Nephron progenitor cell (in vitro differentiated cells): ENCODE measurements around the gene SOAT1.

ENCODE experiments used
- DNase-seq: peaks from one replicate; pipeline ENCODE4 v3.0.0; 2021
- H3K27ac Mint-ChIP-seq: 2 replicates; pipeline ENCODE4 v1.8.0; 2021; ENCODE audit warnings: mild to moderate bottlenecking, moderate library complexity, mixed read lengths
- H3K27me3 Mint-ChIP-seq: 2 replicates; pipeline ENCODE4 v1.8.0; 2021; ENCODE audit warnings: mild to moderate bottlenecking, low read depth, mixed read lengths; ENCODE audit not compliant: poor library complexity
- H3K36me3 Mint-ChIP-seq: 2 replicates; pipeline ENCODE4 v1.8.0; 2021; ENCODE audit warnings: low read depth, mixed read lengths
- H3K4me1 Mint-ChIP-seq: 2 replicates; pipeline ENCODE4 v1.8.0; 2021; ENCODE audit warnings: mixed read lengths
- H3K4me3 Mint-ChIP-seq: 2 replicates; pipeline ENCODE4 v1.8.0; 2021; ENCODE audit warnings: mild to moderate bottlenecking, moderate library complexity, mixed read lengths
- H3K9me3 Mint-ChIP-seq: 2 replicates; pipeline ENCODE4 v1.8.0; 2021; ENCODE audit warnings: mild to moderate bottlenecking, moderate library complexity, mixed read lengths
- CTCF ChIP-seq: fragments of 200-600 bp; sonication (generic); IDR thresholded peaks from 2 replicates; pipeline ENCODE4 v1.5.0; 2021; ENCODE audit warnings: antibody characterized with exemption

The SOAT1 gene

GRCh38 chr1:179298952-179299351, 5.4 kb downstream of the SOAT1 start:
- DNase-seq, result no peak
- H3K36me3 Mint-ChIP-seq, result peaks cover 62% of the 10 kb centered on the region
- no peak overlapping the region for H3K4me3 Mint-ChIP-seq
- no peak for TF ChIP-seq CTCF
- no peaks in the 10 kb centered on the region for H3K9me3 Mint-ChIP-seq
- H3K4me1 Mint-ChIP-seq, result peaks cover 28% of the 10 kb centered on the region
- no peak overlapping the region for H3K27ac Mint-ChIP-seq
- peaks cover 7% of the 10 kb centered on the region for H3K27me3 Mint-ChIP-seq

GRCh38 chr1:179300112-179300511, 6.5 kb downstream of the SOAT1 start:
- no peak for DNase-seq
- Mint-ChIP-seq H3K9me3 (no peaks in the 10 kb centered on the region), H3K4me1 (peaks cover 16% of the 10 kb centered on the region), H3K27me3 (peaks cover 9% of the 10 kb centered on the region), H3K27ac (no peak overlapping the region), H3K36me3 (peaks cover 74% of the 10 kb centered on the region), H3K4me3 (no peak overlapping the region)
- no peak for TF ChIP-seq CTCF

GRCh38 chr1:179302070-179302469, 8.5 kb downstream of the SOAT1 start:
- H3K36me3 Mint-ChIP-seq, result peaks cover 79% of the 10 kb centered on the region
- no peak for DNase-seq
- no peaks in the 10 kb centered on the region for H3K9me3 Mint-ChIP-seq

GRCh38 chr1:179303200-179303785, 9.7 kb downstream of the SOAT1 start:
- Mint-ChIP-seq H3K4me1 (peaks cover 5% of the 10 kb centered on the region), H3K4me3 (no peak overlapping the region), H3K9me3 (no peaks in the 10 kb centered on the region), H3K27ac (no peak overlapping the region), H3K36me3 (peaks cover 80% of the 10 kb centered on the region), H3K27me3 (peaks cover 3% of the 10 kb centered on the region)
- no peak for TF ChIP-seq CTCF
- DNase-seq, result no peak

More at GRCh38 chr1:179302070-179302469, 8.5 kb downstream of the SOAT1 start:
- Mint-ChIP-seq H3K4me1 (peaks cover 7% of the 10 kb centered on the region), H3K27me3 (peaks cover 7% of the 10 kb centered on the region), H3K4me3 (no peak overlapping the region), H3K27ac (no peak overlapping the region)
- TF ChIP-seq CTCF, result no peak

- no peak for TF ChIP-seq CTCF
- Mint-ChIP-seq H3K27ac (no peak overlapping the region), H3K4me1 (peaks cover 5% of the 10 kb centered on the region), H3K9me3 (no peaks in the 10 kb centered on the region), H3K27me3 (peaks cover 3% of the 10 kb centered on the region), H3K4me3 (no peak overlapping the region), H3K36me3 (peaks cover 76% of the 10 kb centered on the region)
- no peak for DNase-seq
These were observed 11.9 kb downstream of the SOAT1 start for GRCh38 chr1:179305450-179305849.

- no peaks in the 10 kb centered on the region for H3K27me3 Mint-ChIP-seq
- no peak overlapping the region for H3K27ac Mint-ChIP-seq
- TF ChIP-seq CTCF, result no peak
- no peaks in the 10 kb centered on the region for H3K9me3 Mint-ChIP-seq
- H3K36me3 Mint-ChIP-seq, result peaks cover 61% of the 10 kb centered on the region
- no peak for DNase-seq
- no peaks in the 10 kb centered on the region for H3K4me1 Mint-ChIP-seq
- no peak overlapping the region for H3K4me3 Mint-ChIP-seq
These were observed 16.7 kb downstream of the SOAT1 start for GRCh38 chr1:179310291-179310690.
